Right lung (tissue), 5 donors: Measurements from ENCODE around the gene CDK11A. TPM values are rescaled to one million over a fixed set of nuclear protein-coding genes. Genes with fewer than 3 reads are reported as not detected.
"Not testable (repeated sequence)": the region's sequence is repeated elsewhere in the genome, so short reads cannot be mapped to it uniquely, and the experiment has no call there.

ENCODE experiments used
- DNase-seq, 2 donors: peaks; one replicate each; pipeline ENCODE4 v3.0.0-alpha.2; 2013
- polyA plus RNA-seq, 5 donors: library from polyadenylated mRNA; unstranded; fragments of 120-200 nt; gene quantifications; one replicate each; pipeline versions ENCODE4 v1.2.1 to v1.2.3, GENCODE V29; 2013; ENCODE audit warnings: inconsistent platforms in 1 of 5, low replicate concordance in 1 of 5; ENCODE audit not compliant: insufficient read length in 5 of 5, insufficient read depth in 1 of 5

CDK11A gene
- polyA plus RNA-seq, 5 donors = 25.9 to 45.0 (median 40.5) TPM

GRCh38 chr1:1664941-1665814 lies 59.0 kb downstream of the CDK11A start:
- no peak for DNase-seq

- DNase-seq = not testable (repeated sequence)
These were observed 59.8 kb downstream of the CDK11A start for GRCh38 chr1:1664318-1664717.

- not testable (repeated sequence) for DNase-seq
These were observed 61.2 kb downstream of the CDK11A start for GRCh38 chr1:1662830-1663560.

- not testable (repeated sequence) for DNase-seq
These were observed 61.8 kb downstream of the CDK11A start for GRCh38 chr1:1662392-1662791.

- DNase-seq = peak; percentile 94 to 97
These were observed 65.3 kb downstream of the CDK11A start, which contains the start of gene CDK11B for GRCh38 chr1:1658583-1659549. TSS of gene CDK11B (minus strand) at chr1:1659004. CDS start at chr1:1657485, 1,519 bp downstream.

Other genes starting within 250 kb of the CDK11A start
- 10 to 100 TPM; 13.8 to 31.6 (median 18.3) TPM for gene ATAD3A, start 212.2 kb downstream of the CDK11A start, polyA plus RNA-seq
- 1 to 10 TPM; 3.8 to 8.1 (median 4.5) TPM for gene TMEM240, start 183.7 kb downstream of the CDK11A start, polyA plus RNA-seq
- gene SSU72, start 149.5 kb downstream of the CDK11A start, polyA plus RNA-seq = 10 to 100 TPM; 61.9 to 99.7 (median 71.7) TPM
- gene FNDC10, start 124.2 kb downstream of the CDK11A start, polyA plus RNA-seq = 1 to 10 TPM; 1.5 to 3.9 (median 1.7) TPM
- 100 to 1,000 TPM in 1 of 5 donors, 10 to 100 TPM in 4; 33.2 to 126 (median 58.6) TPM for gene MIB2, start 108.9 kb downstream of the CDK11A start, polyA plus RNA-seq
- 100 to 1,000 TPM in 1 of 5 donors, 10 to 100 TPM in 4; 28.4 to 125 (median 60.5) TPM for gene MMP23B, start 92.2 kb downstream of the CDK11A start, polyA plus RNA-seq
- 10 to 100 TPM; 31.8 to 45.6 (median 42.0) TPM for gene CDK11B, start 65.4 kb downstream of the CDK11A start, polyA plus RNA-seq
- gene SLC35E2B, start 31.6 kb downstream of the CDK11A start, polyA plus RNA-seq = 10 to 100 TPM; 60.4 to 95.1 (median 90.0) TPM
- 10 to 100 TPM; 32.3 to 55.2 (median 40.4) TPM for gene NADK, start 54.1 kb upstream of the CDK11A start, polyA plus RNA-seq
- gene GNB1, start 166.7 kb upstream of the CDK11A start, polyA plus RNA-seq = 100 to 1,000 TPM; 238 to 280 (median 247) TPM
- gene CALML6, start 190.9 kb upstream of the CDK11A start, polyA plus RNA-seq = 10 to 100 TPM in 1 of 5 donors, 1 to 10 TPM in 1, under 1 TPM in 3; 0.81 to 12.5 (median 0.93) TPM
- gene TMEM52, start 194.9 kb upstream of the CDK11A start, polyA plus RNA-seq = 1 to 10 TPM; 1.5 to 9.5 (median 2.3) TPM